GM19193 (cell line): Measurements from ENCODE around the gene NRXN3.

Experiments used
- POLR2A ChIP-seq: IDR thresholded peaks from 4 replicates; pipeline ENCODE4 v1.6.1; 2011; ENCODE audit not compliant: insufficient read depth, insufficient read length; ENCODE audit errors: extremely low read depth

The NRXN3 gene

DNA sequence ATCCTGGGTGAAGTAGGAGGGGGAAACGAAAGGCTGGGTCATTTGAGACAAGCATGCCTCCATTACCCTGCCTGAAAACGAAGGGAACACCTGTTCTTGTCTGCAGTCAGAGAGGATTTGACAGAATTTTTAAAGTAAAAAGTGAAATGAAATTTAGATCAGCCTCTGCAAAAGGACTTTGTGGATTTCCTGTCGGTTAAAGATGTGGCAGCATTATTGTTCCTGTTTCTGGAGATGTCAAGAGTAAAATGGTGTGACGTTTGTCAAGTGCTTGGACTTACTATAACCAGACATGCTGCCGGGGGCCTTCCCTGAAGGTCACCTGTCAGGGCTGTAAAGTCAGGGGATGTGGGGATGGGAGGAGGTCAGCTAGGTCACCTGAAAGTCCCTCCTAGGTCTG, 32.0 kb downstream of the NRXN3 start:
- no peak for TF ChIP-seq POLR2A

DNA sequence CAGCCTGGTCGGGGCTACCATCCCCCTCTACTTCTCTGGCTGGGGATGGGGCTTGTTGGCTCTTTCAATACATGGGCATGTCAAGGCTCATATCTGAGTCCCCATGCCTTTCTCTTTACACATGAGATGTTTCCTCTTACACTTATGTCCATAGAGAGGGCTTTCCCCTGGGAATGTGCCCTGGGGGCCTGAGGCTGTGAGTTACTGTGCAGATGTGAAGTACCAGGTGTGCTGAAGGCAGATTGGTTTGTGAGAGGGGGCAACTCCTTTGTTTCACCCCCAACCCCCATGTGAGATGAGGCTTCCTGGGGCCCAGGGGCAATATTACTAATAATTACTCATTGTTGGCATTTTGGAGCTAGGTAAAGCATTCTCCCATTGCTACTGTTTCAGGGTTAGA, 32.8 kb downstream of the NRXN3 start:
- no peak for TF ChIP-seq POLR2A

DNA sequence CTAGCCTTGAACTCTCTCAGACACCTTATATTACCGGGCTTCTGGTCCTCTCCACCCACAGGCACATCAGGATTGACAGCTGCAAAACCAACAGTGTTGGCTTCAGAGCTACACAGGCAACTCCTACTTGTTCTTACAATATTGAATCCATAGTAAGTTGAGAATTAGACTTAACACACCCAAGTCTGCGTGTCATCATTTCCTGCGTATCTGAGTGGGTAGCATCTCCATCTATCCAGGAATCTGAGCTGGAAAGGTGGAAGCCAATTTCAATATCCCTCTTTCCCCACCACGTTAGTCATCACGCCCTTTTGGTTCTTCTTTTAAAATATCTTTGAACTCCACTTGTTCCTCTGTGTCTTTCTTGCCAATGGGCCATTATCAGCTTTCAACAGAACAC, 37.2 kb downstream of the NRXN3 start:
- TF ChIP-seq POLR2A: no peak

DNA sequence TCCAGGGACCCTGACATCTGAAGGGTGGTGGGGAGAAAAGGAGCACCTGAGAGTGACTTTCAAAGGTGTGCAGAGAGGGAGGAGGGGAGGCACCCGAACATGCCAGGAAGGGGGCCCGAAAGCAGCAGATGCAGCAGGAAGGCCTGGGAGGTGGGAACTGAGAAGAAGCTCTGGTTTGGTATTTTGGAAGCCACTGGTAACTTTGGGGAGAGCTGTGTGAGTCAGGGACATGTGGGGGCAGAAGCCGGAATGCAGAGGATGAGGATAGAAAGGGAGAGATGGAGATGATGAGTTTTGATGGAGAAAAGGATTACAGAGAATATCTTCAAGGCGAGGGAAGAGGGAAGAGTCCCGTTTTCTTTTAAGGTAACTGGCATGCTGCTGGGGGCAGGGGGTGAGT, 50.1 kb downstream of the NRXN3 start:
- TF ChIP-seq POLR2A: no peak

DNA sequence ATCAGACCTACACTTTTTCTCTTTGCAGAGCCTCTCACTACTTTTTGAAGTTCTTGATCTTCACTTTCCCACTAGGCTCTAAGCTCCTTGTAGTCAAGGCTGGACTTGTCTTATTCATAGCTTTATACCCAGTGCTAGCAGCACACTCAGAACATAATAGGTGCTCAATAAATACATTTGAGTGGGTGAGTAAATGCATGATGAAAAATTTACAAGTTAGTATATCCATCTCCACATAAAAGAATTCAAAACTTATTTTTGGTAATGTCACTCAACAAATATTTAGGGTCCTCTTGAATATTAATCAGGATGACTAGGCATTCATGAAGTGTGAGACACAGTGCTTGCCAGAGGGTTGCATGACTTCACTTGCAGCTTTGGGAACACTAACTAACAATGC, 52.6 kb downstream of the NRXN3 start:
- no peak for TF ChIP-seq POLR2A

DNA sequence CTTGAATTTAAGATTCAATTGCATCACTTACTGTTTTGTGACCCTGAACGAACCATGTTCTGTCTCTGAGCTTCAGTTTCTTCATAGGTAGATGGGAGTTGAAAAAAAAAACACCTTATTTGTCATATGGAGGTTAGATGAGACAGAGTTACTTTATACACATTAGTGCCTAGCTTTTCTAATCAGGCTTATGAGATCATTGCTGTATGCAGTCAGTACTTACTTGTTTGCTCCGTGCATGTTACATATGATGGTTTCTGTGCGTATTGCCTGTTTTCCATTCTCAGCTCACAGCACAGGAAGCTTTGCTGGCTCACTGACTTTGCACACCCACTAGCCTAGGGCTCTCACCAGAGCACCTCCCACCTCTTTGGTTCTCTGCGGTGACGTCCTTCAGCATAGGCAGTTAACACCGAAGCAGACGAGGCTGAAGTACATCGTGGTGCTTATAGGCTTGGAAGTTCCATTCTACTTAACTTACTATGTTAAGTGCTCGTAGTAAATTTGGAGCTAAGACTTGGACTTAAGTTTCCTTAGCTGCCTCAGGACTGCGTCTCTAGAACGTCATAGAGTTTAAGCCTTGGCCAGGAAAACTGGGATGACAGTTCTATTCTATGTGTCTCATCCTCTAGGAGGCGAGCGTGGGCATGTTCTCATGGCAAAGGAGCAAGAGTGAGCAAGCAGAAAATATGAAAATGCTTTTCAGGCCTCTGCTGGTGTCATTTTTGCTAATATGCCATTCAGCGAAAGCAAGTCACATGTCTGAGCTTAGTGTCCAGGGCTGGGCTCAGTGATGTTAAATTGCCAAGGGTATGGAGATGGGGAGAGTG, 57.3 kb downstream of the NRXN3 start:
- no peak for TF ChIP-seq POLR2A

DNA sequence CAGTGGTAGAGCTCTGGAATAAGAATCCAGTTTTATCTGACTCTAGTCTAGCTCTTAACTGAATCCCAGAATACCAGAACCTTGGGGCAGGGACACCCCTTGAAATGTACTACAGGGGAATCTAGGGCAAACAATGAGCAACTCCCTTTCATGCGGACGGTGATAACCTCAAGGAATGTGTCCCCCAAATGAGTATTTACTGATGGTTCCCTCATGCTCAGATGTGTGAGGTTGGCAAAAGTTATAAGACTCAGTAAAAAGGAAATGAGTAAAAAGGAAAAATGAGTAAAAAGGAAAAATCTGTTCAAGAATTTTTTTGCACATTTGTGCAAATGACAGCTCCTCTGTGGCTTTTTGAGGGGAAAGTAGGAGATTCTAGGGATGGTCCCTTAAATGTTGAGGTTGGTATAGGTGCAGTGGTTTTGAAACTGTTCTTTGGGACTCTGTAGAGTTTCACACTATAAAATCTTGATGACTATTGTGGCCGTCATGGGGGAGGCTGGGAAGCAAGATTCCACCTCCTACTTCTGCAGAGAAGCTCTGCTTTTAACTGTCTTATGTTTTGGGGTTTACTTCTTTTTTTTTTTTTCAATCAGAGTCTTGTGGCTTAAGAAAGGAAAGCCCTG, 58.6 kb downstream of the NRXN3 start:
- no peak for TF ChIP-seq POLR2A

DNA sequence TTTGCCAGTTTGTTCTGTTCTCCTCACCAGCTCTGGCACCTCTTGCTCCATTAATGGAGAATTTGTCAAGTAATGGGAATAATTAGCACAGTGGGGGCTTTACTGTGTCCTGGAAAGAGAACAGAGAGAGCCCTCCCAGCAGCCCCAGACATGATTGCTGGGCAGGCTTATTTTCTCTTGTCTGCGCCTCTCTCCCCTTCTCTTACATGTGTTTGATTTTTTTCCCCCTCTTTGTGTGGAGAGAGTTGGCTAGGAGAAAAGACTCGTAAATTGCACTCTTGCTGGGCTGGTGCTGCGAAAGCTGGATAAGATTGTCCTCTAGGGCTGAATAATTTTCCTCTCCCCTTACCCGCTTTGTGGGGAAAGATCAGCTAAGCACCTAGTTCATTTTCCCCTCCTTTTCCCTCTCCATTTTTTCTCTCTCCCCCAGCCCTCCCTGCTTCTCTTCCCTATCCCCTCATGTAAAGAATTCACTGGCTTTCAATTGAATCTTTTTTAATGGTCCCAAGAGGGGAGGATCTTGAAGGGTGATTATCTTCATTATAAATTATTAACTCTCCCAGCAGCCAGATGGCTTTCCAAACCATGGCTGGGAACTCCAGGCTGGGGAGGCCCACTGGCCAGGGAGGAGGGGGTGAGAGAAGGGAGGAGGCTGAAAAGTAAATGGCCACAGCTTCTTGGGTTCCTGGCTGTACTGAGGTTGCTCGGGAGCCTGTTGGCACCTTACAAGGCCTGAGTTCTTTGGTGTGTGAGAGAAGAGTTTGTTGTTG, 62.2 kb downstream of the NRXN3 start:
- no peak for TF ChIP-seq POLR2A

DNA sequence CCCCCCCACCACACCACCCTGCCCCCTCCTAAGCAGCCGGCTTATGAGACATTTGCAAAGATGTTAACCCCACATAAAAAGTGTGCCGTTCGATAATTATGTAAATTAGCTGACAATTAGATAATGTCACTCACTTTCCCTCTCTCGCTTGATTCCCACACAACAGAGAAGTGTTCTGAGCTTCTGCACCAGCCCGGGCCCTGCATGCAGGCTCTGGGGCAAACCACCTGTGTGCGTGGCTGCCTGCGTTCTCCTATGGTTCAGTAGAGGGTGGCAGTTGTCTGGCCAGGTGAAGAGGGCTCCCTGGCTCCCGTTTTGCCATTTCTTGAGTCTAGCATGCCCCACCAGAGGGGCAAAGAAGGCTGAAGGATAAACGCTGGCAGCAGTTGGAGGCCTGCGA, 68.0 kb downstream of the NRXN3 start:
- TF ChIP-seq POLR2A: no peak

DNA sequence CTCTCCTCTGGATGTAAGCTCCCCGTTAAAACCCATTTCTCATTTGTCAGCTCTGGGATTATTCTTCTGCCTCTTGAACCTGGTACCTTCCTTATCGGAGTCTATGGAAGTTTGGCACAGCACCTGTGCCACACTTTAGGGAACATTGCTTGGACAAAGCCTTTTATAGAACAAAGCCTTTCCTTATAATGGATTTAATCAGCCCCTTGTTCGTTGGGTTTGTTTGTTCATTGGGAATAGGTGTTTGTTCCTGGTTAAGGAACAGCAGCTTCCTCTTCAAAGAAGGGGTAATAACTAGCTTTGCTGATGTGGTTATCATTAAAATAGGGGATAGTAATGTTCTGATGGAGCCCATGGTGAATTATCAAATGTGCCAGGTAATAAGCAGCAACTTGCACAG, 70.4 kb downstream of the NRXN3 start:
- TF ChIP-seq POLR2A: no peak

DNA sequence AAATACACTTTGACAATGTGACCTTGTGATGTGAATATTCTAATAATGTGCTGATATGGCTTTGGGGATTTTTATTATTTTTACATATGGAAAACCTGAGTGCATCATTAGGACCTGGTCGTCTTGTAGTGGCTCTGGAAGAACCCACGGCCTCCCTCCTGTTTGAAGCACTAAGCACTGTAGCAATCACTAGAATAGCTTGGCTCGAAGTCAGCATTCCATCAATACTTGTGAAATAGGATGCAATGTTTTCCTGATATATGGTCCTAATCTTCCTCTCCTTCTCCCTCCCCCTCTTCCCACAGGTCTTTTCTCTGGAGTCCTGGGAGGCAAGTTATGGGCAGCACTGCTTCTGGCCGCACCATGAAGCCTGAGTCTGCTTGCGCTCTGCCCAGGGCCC, 71.9 kb downstream of the NRXN3 start:
- no peak for TF ChIP-seq POLR2A

DNA sequence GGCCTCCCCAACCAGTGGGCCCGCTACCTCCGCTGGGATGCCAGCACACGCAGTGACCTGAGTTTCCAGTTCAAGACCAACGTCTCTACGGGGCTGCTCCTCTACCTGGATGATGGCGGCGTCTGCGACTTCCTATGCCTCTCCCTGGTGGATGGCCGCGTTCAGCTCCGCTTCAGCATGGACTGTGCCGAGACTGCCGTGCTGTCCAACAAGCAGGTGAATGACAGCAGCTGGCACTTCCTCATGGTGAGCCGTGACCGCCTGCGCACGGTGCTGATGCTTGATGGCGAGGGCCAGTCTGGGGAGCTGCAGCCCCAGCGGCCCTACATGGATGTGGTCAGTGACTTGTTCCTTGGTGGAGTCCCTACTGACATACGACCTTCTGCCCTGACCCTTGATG, 73.0 kb downstream of the NRXN3 start:
- no peak for TF ChIP-seq POLR2A

DNA sequence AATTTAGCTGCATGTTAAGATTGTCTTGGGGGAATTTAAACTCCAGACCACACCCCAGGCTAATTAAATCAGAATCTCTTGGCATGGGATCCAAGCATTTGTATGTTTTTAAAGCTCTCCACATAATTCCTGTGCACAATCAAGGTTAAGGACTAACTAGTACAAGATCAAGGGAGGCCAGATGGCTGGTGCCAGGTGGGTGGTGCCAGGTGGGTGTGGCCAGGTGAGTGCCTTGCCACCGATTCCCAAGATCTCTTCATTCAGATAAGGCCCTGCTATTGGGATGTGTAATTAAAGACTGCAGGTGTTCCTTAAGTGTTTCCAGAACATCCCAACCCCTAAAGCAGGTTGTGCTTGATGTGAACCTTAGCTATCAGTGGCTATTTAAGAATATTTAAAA, 75.1 kb downstream of the NRXN3 start:
- TF ChIP-seq POLR2A: no peak

DNA sequence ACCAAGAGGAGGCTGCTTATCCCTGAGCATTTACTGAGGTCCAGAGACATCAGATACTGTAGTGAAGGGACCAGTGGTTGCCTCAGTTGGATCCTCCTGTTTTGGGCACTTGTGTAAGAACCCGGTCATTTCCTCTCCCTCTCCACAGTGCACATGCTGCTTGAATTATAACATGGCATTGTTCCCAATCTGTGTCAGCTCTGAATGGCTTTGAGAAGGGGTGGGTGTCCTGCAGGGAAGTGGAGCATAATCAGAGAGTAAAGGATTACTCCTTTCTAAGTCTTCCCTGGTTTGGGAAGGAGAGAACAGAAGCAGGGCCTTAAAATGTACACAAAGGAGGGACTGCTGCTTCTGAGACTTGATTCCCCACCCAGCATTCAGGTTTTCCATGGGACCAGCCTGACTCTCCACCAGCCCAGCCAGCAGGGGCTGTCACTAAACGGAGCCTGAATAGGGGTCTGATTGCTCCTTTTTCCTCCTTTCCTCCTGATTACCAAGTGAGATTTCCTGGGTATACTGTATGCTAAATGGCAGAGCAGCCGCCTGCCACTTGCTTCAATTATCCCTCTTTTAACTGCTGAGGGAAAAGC, 78.4 kb downstream of the NRXN3 start:
- no peak for TF ChIP-seq POLR2A

DNA sequence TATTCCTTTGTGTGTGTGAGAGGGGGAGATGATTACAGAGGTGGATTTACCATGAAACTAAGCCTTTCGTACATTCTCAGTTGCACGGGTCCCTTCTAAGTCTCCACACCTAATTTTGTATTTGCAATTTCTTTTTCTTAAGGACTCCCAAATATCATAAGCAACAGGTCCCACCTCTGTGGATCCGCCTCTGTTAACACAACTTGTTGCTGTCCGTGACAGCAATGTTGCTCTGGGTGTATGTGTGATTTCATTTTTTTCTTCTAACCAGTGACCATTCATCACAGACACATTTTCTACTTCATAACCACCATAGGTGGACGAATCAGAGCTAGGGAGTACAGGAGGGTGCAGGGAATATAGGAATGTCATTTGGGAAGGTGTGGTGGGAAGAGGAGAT, 81.1 kb downstream of the NRXN3 start:
- no peak for TF ChIP-seq POLR2A
